Activated T-helper 17 cell treated with anti-CD3 and anti-CD28 coated beads, Interleukin-2, amount 50 U/mL, for 72 hours (primary cell): ENCODE results near the gene UGDH. TPM values are rescaled to one million over a fixed set of nuclear protein-coding genes. Genes with fewer than 3 reads are reported as not detected.
"Not testable (repeated sequence)": the region's sequence is repeated elsewhere in the genome, so short reads cannot be mapped to it uniquely, and the experiment has no call there.

Experiments
- ATAC-seq: fragments of 150-1000 bp; cut with Tn5 transposase; replicated peaks from 2 replicates; pipeline ENCODE4 v1.10.0; 2021; ENCODE audit warnings: mild to moderate bottlenecking, moderate library complexity
- H3K27ac Mint-ChIP-seq: one replicate; pipeline ENCODE4 v1.8.0; 2022; ENCODE audit warnings: mixed read lengths
- H3K27me3 Mint-ChIP-seq: one replicate; pipeline ENCODE4 v1.8.0; 2022; ENCODE audit warnings: mixed read lengths
- H3K36me3 Mint-ChIP-seq: one replicate; pipeline ENCODE4 v1.8.0; 2022; ENCODE audit warnings: low read depth, mild to moderate bottlenecking, mixed read lengths
- H3K4me1 Mint-ChIP-seq: one replicate; pipeline ENCODE4 v1.8.0; 2022; ENCODE audit warnings: mixed read lengths
- H3K4me3 Mint-ChIP-seq: one replicate; pipeline ENCODE4 v1.8.0; 2022; ENCODE audit warnings: mild to moderate bottlenecking, mixed read lengths
- H3K9me3 Mint-ChIP-seq: one replicate; pipeline ENCODE4 v1.8.0; 2022; ENCODE audit warnings: mixed read lengths
- total RNA-seq, 2 donors: library from RNA; stranded (reverse); gene quantifications; one replicate each; pipeline ENCODE4 v1.2.3, GENCODE V29; 2022

Gene UGDH
- total RNA-seq, 2 donors from 2014 or later, result 31.1 to 31.3 TPM

- H3K9me3 Mint-ChIP-seq, result no peaks in the 10 kb centered on the region
- no peak overlapping the region for H3K27ac Mint-ChIP-seq
- no peaks in the 10 kb centered on the region for H3K4me1 Mint-ChIP-seq
- H3K27me3 Mint-ChIP-seq, result no peaks in the 10 kb centered on the region
- no peak overlapping the region for H3K4me3 Mint-ChIP-seq
- ATAC-seq, result no peak
- H3K36me3 Mint-ChIP-seq, result peaks cover 26% of the 10 kb centered on the region
Measured at GRCh38 chr4:39518484-39518883, 8.8 kb downstream of the UGDH start.

- ATAC-seq, result no peak
- H3K4me1 Mint-ChIP-seq, result no peaks in the 10 kb centered on the region
- H3K9me3 Mint-ChIP-seq, result no peaks in the 10 kb centered on the region
- H3K36me3 Mint-ChIP-seq, result peaks cover 44% of the 10 kb centered on the region
- no peak overlapping the region for H3K27ac Mint-ChIP-seq
- H3K4me3 Mint-ChIP-seq, result no peak overlapping the region
- H3K27me3 Mint-ChIP-seq, result no peaks in the 10 kb centered on the region
Measured at GRCh38 chr4:39516407-39516966, 10.8 kb downstream of the UGDH start.

DNA sequence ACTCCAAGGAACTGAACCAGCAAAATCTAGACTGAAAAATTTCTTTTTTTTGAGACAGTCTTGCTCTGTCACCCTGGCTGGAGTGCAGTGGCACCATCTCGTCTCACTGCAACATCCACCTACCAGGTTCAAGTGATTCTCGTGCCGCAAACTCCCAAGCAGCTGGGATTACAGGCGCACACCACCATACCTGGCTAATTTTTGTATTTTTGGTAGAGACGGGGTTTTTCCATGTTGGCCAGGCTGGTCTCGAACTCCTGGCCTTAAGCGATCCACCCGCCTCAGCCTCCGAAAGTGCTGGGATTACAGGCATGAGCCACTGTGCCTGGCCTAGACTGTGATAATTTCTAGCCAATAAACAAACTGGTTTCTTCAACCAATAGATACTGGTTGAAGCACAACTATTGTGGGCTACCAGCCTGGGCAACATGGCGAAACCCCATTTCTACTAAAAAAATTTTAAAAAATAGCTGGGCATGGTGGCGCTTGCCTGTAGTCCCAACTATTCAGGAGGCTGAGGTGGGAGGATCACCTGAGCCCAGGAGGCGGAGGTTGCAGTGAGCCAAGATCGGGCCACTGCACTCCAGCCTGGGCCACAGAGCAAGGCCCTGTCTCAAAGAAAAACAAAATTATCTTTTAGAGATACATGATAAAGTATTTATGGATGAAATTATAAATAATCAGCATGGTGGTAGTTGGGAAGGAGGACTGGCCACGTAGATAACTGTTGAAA, 11.4 kb downstream of the UGDH start:
- H3K4me3 Mint-ChIP-seq, H3K27ac Mint-ChIP-seq, H3K9me3 Mint-ChIP-seq, H3K4me1 Mint-ChIP-seq, H3K27me3 Mint-ChIP-seq, ATAC-seq: not testable (repeated sequence)
- peaks cover 46% of the 10 kb centered on the region for H3K36me3 Mint-ChIP-seq

DNA sequence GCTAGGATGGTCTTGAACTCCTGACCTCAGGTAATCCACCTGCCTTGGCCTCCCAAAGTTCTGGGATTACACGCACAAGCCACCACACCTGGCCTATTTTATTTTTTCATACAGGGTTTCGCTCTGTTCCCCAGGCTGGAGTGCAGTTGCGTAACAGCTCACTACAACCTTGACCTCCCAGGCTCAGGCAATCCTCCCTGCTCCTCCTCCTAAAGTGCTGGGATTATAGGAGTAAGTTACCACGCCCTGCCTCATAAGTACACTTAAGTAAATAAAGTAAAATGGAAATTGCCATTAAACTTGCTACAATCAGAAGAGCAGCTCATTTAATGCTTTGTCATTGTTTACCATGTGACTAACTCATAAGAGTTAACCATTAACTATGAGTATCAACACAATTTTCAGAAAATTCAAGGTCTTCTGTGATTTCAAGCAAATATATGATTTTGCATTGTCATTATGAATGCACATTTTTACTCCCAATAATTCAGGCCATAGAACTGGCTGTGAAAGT, 12.3 kb downstream of the UGDH start:
- Mint-ChIP-seq H3K27ac (no peak overlapping the region), H3K9me3 (no peaks in the 10 kb centered on the region), H3K4me1 (no peaks in the 10 kb centered on the region), H3K27me3 (no peaks in the 10 kb centered on the region), H3K36me3 (peaks cover 50% of the 10 kb centered on the region), H3K4me3 (no peak overlapping the region)
- ATAC-seq, result no peak

- H3K27ac Mint-ChIP-seq, ATAC-seq, H3K27me3 Mint-ChIP-seq, H3K9me3 Mint-ChIP-seq, H3K4me1 Mint-ChIP-seq, H3K4me3 Mint-ChIP-seq: not testable (repeated sequence)
- peaks cover 52% of the 10 kb centered on the region for H3K36me3 Mint-ChIP-seq
Measured at GRCh38 chr4:39514266-39514665, 13.0 kb downstream of the UGDH start.

DNA sequence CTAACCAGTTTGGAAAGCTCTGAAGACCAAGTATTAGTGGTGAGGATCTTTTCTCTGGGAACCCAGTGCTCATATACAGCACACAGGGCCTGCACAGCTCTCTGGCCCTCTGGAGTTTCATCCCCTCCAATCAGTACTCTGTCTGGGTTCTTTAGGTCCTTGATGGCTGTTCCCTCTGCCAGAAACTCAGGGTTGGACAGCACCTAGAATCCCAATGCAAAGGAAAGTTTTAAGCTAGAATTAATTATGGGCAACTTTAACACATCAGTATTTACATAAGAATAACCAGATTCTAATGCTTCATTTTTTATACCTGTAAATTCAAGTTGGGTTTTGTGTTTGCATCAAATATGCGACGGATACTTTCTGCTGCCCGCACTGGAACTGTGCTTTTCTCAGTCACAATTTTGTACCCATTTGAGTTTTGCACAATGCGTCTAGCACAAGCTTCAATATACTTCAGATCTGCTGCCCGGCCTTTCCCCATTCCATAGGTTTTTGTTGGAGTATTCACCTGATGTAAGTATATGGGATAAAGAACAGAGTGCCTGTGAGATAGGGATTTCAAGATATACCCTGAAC, 16.8 kb downstream of the UGDH start:
- Mint-ChIP-seq H3K4me3 (no peak overlapping the region), H3K27me3 (no peaks in the 10 kb centered on the region), H3K27ac (no peak overlapping the region), H3K9me3 (no peaks in the 10 kb centered on the region), H3K36me3 (peaks cover 77% of the 10 kb centered on the region), H3K4me1 (no peaks in the 10 kb centered on the region)
- ATAC-seq, result no peak

DNA sequence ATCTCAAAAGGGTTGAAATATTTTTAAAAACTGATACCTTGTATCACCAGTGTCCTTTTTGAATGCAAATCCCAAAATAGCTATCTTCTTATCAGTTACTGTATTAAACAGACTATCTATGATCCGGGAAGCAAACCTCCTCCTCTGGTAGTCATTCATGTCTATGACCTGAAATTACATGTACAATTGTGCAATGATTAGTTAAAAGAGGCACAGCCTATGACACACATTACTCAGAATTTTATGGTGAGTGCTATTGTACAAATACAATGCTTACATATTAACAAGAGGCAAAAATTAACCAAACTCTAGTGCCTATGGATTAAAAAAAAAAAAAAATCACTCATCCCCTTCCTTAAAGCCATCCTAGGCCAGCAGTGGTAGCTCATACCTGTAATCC, 21.7 kb downstream of the UGDH start:
- no peak for ATAC-seq
- Mint-ChIP-seq H3K4me3 (no peak overlapping the region), H3K9me3 (no peaks in the 10 kb centered on the region), H3K27ac (no peak overlapping the region), H3K27me3 (no peaks in the 10 kb centered on the region), H3K36me3 (peaks cover 90% of the 10 kb centered on the region), H3K4me1 (no peaks in the 10 kb centered on the region)

- Mint-ChIP-seq H3K36me3 (peaks cover 90% of the 10 kb centered on the region), H3K27me3 (no peaks in the 10 kb centered on the region), H3K9me3 (no peaks in the 10 kb centered on the region), H3K4me1 (no peaks in the 10 kb centered on the region), H3K27ac (no peak overlapping the region), H3K4me3 (no peak overlapping the region)
- ATAC-seq, result no peak
Measured at GRCh38 chr4:39504538-39504937, 22.7 kb downstream of the UGDH start.

GRCh38 chr4:39502664-39503035, 24.6 kb downstream of the UGDH start:
- ATAC-seq, H3K27me3 Mint-ChIP-seq, H3K9me3 Mint-ChIP-seq, H3K4me3 Mint-ChIP-seq, H3K4me1 Mint-ChIP-seq: not testable (repeated sequence)
- peaks cover 88% of the 10 kb centered on the region for H3K36me3 Mint-ChIP-seq
- peak overlapping the region; percentile 12 for H3K27ac Mint-ChIP-seq

DNA sequence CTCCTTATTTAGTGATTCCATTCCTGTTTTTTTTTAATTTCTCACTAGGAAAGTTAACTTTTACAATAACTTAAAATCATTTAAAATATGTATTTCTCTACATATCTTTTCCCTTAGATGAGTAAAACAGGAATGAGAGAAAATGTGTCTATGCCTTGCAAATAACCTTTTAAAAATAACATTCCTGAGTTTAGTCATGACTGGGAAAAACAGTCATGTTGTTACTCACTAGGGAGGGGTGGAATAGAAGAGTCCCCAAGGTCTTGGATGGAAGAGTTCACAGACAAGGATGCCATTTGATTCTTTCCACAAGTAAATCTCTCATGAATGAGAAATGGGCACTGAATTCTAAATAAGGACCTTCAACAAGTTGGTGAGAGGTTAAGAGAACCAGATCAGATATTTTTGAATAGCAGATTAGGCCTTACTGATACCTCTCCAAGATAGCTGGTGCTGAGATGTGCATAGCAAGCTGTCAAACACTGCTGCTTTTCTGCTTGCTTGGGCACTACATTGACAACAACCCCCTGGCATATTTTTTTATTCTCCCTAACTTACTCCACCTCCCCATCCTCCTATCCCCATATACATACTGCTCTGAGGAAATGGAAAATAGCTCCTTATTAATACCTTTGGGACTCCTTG, 25.1 kb downstream of the UGDH start:
- no peak for ATAC-seq
- Mint-ChIP-seq H3K4me3 (no peak overlapping the region), H3K36me3 (peaks cover 83% of the 10 kb centered on the region), H3K27ac (peak overlapping the region; percentile 12), H3K4me1 (no peaks in the 10 kb centered on the region), H3K9me3 (no peaks in the 10 kb centered on the region), H3K27me3 (no peaks in the 10 kb centered on the region)

DNA sequence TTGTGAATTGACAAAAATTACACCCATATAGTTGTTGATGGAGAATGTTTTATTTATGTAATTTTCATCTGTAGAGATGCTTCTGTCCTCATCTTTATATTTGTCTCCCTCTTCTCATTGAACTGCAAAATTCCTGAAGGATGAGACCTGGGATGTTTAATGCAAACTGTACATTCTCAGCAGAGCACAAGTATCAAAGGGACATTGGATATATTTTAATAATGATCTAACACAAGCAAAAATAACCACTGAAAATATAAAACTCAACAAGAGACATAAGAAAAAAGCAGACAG, 28.6 kb downstream of the UGDH start:
- Mint-ChIP-seq H3K4me1 (no peaks in the 10 kb centered on the region), H3K27ac (no peak overlapping the region), H3K9me3 (no peaks in the 10 kb centered on the region), H3K36me3 (peaks cover 54% of the 10 kb centered on the region), H3K4me3 (no peak overlapping the region), H3K27me3 (no peaks in the 10 kb centered on the region)
- no peak for ATAC-seq

GRCh38 chr4:39497909-39498726, 29.1 kb downstream of the UGDH start:
- no peak for ATAC-seq
- H3K4me3 Mint-ChIP-seq, result no peak overlapping the region
- H3K4me1 Mint-ChIP-seq, result no peaks in the 10 kb centered on the region
- H3K36me3 Mint-ChIP-seq, result peaks cover 48% of the 10 kb centered on the region
- H3K27ac Mint-ChIP-seq, result no peak overlapping the region
- no peaks in the 10 kb centered on the region for H3K27me3 Mint-ChIP-seq
- no peaks in the 10 kb centered on the region for H3K9me3 Mint-ChIP-seq

DNA sequence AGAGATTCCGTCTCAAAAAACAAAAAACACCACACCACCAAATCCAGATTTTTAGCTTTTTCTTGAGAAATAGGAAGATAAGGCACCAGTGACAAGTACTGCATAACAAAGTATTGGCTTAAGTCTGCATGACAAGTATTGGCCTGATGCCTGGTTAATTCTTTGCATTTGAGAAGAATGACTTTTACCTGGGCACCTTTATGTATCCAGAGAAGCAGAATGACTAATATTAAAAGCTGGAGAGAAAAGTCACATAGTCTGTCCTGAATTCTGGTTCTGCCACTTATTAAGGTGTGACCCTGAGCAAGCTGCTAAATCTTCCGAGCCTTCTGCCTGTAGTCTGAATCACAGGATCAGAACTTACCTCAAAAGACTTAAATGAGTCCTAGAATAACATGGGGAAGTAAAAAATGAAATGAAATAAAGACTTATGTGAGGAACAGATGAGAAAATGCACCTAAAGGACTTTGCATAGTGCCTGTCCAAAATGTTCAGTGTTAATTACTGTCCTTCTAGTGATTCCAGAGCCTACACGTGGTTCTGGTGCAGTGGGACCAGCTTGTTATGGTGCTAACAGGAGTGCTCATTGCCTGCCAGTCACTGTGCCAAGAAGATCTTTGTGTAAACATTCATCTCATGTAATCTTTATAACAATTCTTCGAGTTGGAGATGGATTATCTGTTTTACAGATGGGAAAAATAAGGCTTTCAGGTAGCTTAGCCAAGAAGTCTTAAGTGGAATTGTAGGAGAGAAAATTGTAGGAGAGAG, 31.6 kb downstream of the UGDH start:
- ATAC-seq, result no peak
- H3K36me3 Mint-ChIP-seq, result peaks cover 27% of the 10 kb centered on the region
- H3K9me3 Mint-ChIP-seq, result no peaks in the 10 kb centered on the region
- no peak overlapping the region for H3K27ac Mint-ChIP-seq
- H3K4me3 Mint-ChIP-seq, result no peak overlapping the region
- no peaks in the 10 kb centered on the region for H3K27me3 Mint-ChIP-seq
- H3K4me1 Mint-ChIP-seq, result no peaks in the 10 kb centered on the region

GRCh38 chr4:39494354-39494753, 32.9 kb downstream of the UGDH start:
- Mint-ChIP-seq H3K4me3 (no peak overlapping the region), H3K36me3 (peaks cover 15% of the 10 kb centered on the region), H3K27me3 (no peaks in the 10 kb centered on the region), H3K9me3 (no peaks in the 10 kb centered on the region), H3K4me1 (no peaks in the 10 kb centered on the region), H3K27ac (no peak overlapping the region)
- no peak for ATAC-seq
